Iris pigment epithelial cell (primary cell): Measurements from ENCODE around the gene ZNF444.
A peak's percentile ranks its signal among the peaks of the same experiment; 100 is the strongest.

Source experiments
- DNase-seq: peaks from one replicate; pipeline ENCODE4 v3.0.0-alpha.2; 2011; ENCODE audit warnings: low read depth

ZNF444 gene

GRCh38 chr19:56121180-56122167 lies 19.6 kb upstream of the ZNF444 start, which contains the start of gene ZNF787:
Gene ZNF787, minus strand, starts transcription at chr19:56121295. Its CDS starts 18,078 bp downstream, at chr19:56103217.
- peak; percentile 96 for DNase-seq

GRCh38 chr19:56123266-56123891 lies 17.7 kb upstream of the ZNF444 start:
- DNase-seq: no peak

GRCh38 chr19:56124578-56124977 lies 16.5 kb upstream of the ZNF444 start:
- DNase-seq: no peak

GRCh38 chr19:56125806-56126590 lies 15.1 kb upstream of the ZNF444 start:
- no peak for DNase-seq

- DNase-seq: no peak
Observed at GRCh38 chr19:56126983-56127780, 13.9 kb upstream of the ZNF444 start.

- DNase-seq: no peak
Observed at GRCh38 chr19:56130006-56130405, 11.1 kb upstream of the ZNF444 start.

- no peak for DNase-seq
Observed at GRCh38 chr19:56131651-56132050, 9.4 kb upstream of the ZNF444 start.

GRCh38 chr19:56132316-56132822 lies 8.7 kb upstream of the ZNF444 start:
- DNase-seq: peak; percentile 82

GRCh38 chr19:56133858-56134653 lies 7.0 kb upstream of the ZNF444 start:
- peak; percentile 14 for DNase-seq

- DNase-seq: no peak
Observed at GRCh38 chr19:56134654-56134921, 6.5 kb upstream of the ZNF444 start.

GRCh38 chr19:56136362-56136761 lies 4.7 kb upstream of the ZNF444 start:
- DNase-seq: peak; percentile 12

GRCh38 chr19:56137405-56137804 lies 3.7 kb upstream of the ZNF444 start:
- no peak for DNase-seq

- DNase-seq: peak; percentile 79
Observed at GRCh38 chr19:56138069-56138468, 3.0 kb upstream of the ZNF444 start.

- peak; percentile 16 for DNase-seq
Observed at GRCh38 chr19:56139847-56140582, 1.1 kb upstream of the ZNF444 start.

- DNase-seq: no peak
Observed at GRCh38 chr19:56141417-56141993, 418 bp downstream of the ZNF444 start.

- no peak for DNase-seq
Observed at GRCh38 chr19:56142087-56142787, 1.1 kb downstream of the ZNF444 start.

GRCh38 chr19:56142897-56143434 lies 1.9 kb downstream of the ZNF444 start:
- no peak for DNase-seq

GRCh38 chr19:56144376-56144775 lies 3.3 kb downstream of the ZNF444 start:
- DNase-seq: no peak

GRCh38 chr19:56144831-56145230 lies 3.7 kb downstream of the ZNF444 start:
- no peak for DNase-seq
